Vagina (tissue), 2 donors: Measurements from ENCODE around the gene GABRE. TPM values are rescaled to one million over a fixed set of nuclear protein-coding genes. Genes with fewer than 3 reads are reported as not detected.
A peak's percentile ranks its signal among the peaks of the same experiment; 100 is the strongest.

Source experiments
- DNase-seq, 2 donors: peaks; one replicate each; pipeline ENCODE4 v3.0.0-alpha.2; 2017; ENCODE audit errors: extremely low spot score in 2 of 2
- H3K27ac ChIP-seq: fragments of 200-600 bp; sonication (generic); one replicate; pipeline ENCODE4 v1.5.1; 2019
- H3K27me3 ChIP-seq: fragments of 200-600 bp; sonication (generic); one replicate; pipeline ENCODE4 v1.5.1; 2019
- H3K36me3 ChIP-seq, 2 donors: fragments of 200-600 bp; sonication (generic); one replicate each; pipeline ENCODE4 v1.5.1; 2017 to 2019
- H3K4me1 ChIP-seq: fragments of 200-600 bp; sonication (generic); one replicate; pipeline ENCODE4 v1.5.1; 2019
- H3K4me3 ChIP-seq, 2 donors: fragments of 200-600 bp; sonication (generic); 1 replicate in 1 of 2; 2 replicates in 1 of 2; pipeline ENCODE4 v1.5.1; 2016 to 2019
- H3K9me3 ChIP-seq: fragments of 200-600 bp; sonication (generic); one replicate; pipeline ENCODE4 v1.5.1; 2019
- POLR2A ChIP-seq, 2 donors: fragments of 450-650 bp; IDR thresholded peaks; one replicate each; pipeline ENCODE4 v1.6.1; 2017; ENCODE audit warnings: antibody characterized with exemption in 2 of 2, mild to moderate bottlenecking in 2 of 2, moderate library complexity in 2 of 2
- POLR2AphosphoS5 ChIP-seq, 2 donors: sonication (generic); formaldehyde crosslinking; IDR thresholded peaks; one replicate each; pipeline ENCODE4 v1.9.0; 2017; ENCODE audit warnings: antibody characterized with exemption in 2 of 2, mild to moderate bottlenecking in 2 of 2, low read depth in 1 of 2; ENCODE audit not compliant: insufficient read depth in 1 of 2
- intact Hi-C: fragments of 100-400 bp; cut with DNase I; formaldehyde crosslinking; loops from one replicate; pipeline ENCODE4 v1.15.1; 2023
- total RNA-seq: library from RNA; depleted of rRNA; stranded (reverse); fragments of >200 nt; gene quantifications from one replicate; pipeline ENCODE4 v1.2.3, GENCODE V29; 2016
- TF ChIP-seq, protein P1 (sequence below), 3 experiments: fragments of 450-650 bp in 2 of 3; fragments of 200-600 bp in 1 of 3; sonication (generic) in 1 of 3; IDR thresholded peaks; one replicate each; pipeline ENCODE4 v1.5.1; 2017 to 2019; ENCODE audit warnings: antibody characterized with exemption in 3 of 3, mild to moderate bottlenecking in 2 of 3, moderate library complexity in 2 of 3

The GABRE gene
- total RNA-seq, 1 donor from 2014 or later, result 176 TPM

DNA sequence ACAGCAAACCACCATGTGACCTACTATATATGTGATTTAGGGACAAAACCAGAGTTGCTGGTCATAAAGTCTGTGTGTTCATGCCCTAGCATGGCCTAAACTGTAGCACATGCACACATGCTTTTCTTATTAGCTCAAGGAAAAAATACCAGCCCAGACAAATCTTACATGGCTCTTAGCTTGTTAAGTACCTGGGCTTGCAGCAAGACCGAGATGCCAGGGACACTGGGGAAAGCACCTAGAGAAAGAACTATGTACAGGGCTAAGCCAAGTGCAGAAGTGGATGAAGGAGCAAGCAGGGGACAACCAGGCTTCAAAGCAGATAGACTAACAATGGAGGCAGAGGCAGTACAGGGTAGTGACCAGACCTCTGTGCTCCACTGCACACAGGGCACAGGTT, 3.4 kb upstream of the GABRE start:
- intact Hi-C loops, result no loop called here
- Histone ChIP-seq H3K9me3 (no peaks in the 10 kb centered on the region), H3K27ac (no peak overlapping the region), H3K4me1 (peaks cover 4% of the 10 kb centered on the region), H3K36me3 (no peaks in the 10 kb centered on the region), H3K4me3 (no peak overlapping the region), H3K27me3 (no peaks in the 10 kb centered on the region)
- TF ChIP-seq POLR2A (IDR thresholded peaks at IDR 0.05), result no peak
- TF ChIP-seq, protein P1, sequence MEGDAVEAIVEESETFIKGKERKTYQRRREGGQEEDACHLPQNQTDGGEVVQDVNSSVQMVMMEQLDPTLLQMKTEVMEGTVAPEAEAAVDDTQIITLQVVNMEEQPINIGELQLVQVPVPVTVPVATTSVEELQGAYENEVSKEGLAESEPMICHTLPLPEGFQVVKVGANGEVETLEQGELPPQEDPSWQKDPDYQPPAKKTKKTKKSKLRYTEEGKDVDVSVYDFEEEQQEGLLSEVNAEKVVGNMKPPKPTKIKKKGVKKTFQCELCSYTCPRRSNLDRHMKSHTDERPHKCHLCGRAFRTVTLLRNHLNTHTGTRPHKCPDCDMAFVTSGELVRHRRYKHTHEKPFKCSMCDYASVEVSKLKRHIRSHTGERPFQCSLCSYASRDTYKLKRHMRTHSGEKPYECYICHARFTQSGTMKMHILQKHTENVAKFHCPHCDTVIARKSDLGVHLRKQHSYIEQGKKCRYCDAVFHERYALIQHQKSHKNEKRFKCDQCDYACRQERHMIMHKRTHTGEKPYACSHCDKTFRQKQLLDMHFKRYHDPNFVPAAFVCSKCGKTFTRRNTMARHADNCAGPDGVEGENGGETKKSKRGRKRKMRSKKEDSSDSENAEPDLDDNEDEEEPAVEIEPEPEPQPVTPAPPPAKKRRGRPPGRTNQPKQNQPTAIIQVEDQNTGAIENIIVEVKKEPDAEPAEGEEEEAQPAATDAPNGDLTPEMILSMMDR (IDR thresholded peaks at IDR 0.05), result no peak
- TF ChIP-seq POLR2AphosphoS5 (IDR thresholded peaks at IDR 0.05; ENCODE audit: insufficient read depth in 1 of 2, low read depth in 1 of 2), result no peak
- DNase-seq, result no peak

DNA sequence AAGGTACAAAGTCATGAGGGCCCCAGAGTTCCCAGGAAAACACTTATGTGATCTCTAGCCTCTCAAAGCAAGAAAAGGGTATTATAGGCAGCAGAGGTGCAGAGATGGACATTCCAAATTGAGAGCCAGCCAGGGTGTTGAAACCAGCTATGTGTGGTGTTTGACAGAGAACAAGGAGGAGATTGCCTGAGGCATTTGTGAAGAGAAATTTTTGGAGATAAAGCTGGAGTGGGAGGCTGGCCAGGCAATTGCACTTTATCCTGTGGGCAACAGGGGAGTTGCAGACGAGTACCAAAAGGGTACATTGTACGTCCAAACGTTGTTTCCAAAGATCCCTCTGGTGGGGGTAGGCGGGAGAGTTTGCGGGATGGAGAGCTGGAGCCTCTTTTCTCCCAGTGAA, 2.5 kb upstream of the GABRE start:
- no peaks in the 10 kb centered on the region for H3K36me3 ChIP-seq
- H3K27me3 ChIP-seq, result no peaks in the 10 kb centered on the region
- no peak overlapping the region for H3K27ac ChIP-seq
- TF ChIP-seq, protein P1 (IDR thresholded peaks at IDR 0.05), result no peak
- TF ChIP-seq POLR2AphosphoS5 (IDR thresholded peaks at IDR 0.05; ENCODE audit: insufficient read depth in 1 of 2, low read depth in 1 of 2), result no peak
- TF ChIP-seq POLR2A (IDR thresholded peaks at IDR 0.05), result no peak
- DNase-seq, result peak in 1 of 2 donors; percentile 78
- H3K4me1 ChIP-seq, result no peaks in the 10 kb centered on the region
- no peaks in the 10 kb centered on the region for H3K9me3 ChIP-seq
- no peak overlapping the region for H3K4me3 ChIP-seq
- intact Hi-C loops, result no loop called here

DNA sequence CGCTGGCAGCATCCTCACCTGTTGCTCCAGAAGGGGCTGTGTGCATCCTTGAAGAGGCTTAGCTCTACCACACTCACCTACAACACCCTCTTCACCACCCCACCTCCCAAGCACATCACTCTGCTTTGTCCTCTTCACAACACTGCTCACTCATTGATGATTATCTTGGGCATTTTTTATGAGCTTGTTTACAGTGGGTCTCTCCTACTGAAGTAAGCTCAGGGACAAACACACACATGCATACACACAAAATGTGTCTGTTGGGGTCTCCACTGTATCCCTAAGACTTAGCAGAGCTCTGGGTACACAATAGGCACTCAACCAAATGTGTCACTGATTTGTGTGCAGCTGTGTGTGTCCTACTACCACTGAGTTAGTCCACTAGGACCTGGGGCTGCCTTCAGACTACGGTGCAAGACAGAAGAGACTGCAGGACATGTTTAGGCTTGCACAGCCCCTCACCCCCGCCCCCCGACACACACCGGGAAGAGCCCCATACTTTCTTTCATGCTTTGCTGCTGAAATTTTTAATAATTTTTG, 1.3 kb upstream of the GABRE start:
- Histone ChIP-seq H3K27me3 (no peaks in the 10 kb centered on the region), H3K4me3 (no peak overlapping the region), H3K9me3 (no peaks in the 10 kb centered on the region), H3K27ac (no peak overlapping the region), H3K36me3 (no peaks in the 10 kb centered on the region), H3K4me1 (peaks cover 4% of the 10 kb centered on the region)
- peak in 1 of 2 donors; percentile 25 for DNase-seq
- TF ChIP-seq, protein P1 (IDR thresholded peaks at IDR 0.05), result no peak
- TF ChIP-seq POLR2AphosphoS5 (IDR thresholded peaks at IDR 0.05; ENCODE audit: insufficient read depth in 1 of 2, low read depth in 1 of 2) (no peak), POLR2A (IDR thresholded peaks at IDR 0.05) (no peak)
- intact Hi-C loops, result no loop called here

DNA sequence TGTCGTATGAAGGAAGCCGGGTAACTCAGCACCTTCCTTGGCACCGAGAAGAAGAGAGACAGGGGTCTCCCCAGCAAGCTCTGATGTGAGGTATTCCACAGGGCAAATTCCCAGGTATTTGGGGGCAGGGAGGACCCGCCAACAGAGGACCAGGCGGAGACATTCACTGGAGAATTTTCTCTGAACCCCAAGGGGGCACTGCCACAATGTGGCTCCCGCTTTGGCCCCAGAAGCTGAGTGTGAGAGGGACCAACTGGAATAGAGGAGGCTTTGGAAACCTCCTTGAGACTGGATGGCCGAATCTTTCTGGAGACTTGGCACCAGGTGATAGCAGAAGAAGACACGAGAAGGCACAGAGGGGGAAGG, 735 bp upstream of the GABRE start:
- Histone ChIP-seq H3K36me3 (no peaks in the 10 kb centered on the region), H3K27me3 (no peaks in the 10 kb centered on the region), H3K9me3 (no peaks in the 10 kb centered on the region), H3K4me1 (peaks cover 9% of the 10 kb centered on the region), H3K4me3 (peak overlapping the region; percentile 69 to 70), H3K27ac (peak overlapping the region; percentile 95)
- DNase-seq, result no peak
- TF ChIP-seq, protein P1 (IDR thresholded peaks at IDR 0.05), result no peak
- TF ChIP-seq POLR2A (IDR thresholded peaks at IDR 0.05) (no peak), POLR2AphosphoS5 (IDR thresholded peaks at IDR 0.05; ENCODE audit: insufficient read depth in 1 of 2, low read depth in 1 of 2) (no peak)
- intact Hi-C loops, result no loop called here

DNA sequence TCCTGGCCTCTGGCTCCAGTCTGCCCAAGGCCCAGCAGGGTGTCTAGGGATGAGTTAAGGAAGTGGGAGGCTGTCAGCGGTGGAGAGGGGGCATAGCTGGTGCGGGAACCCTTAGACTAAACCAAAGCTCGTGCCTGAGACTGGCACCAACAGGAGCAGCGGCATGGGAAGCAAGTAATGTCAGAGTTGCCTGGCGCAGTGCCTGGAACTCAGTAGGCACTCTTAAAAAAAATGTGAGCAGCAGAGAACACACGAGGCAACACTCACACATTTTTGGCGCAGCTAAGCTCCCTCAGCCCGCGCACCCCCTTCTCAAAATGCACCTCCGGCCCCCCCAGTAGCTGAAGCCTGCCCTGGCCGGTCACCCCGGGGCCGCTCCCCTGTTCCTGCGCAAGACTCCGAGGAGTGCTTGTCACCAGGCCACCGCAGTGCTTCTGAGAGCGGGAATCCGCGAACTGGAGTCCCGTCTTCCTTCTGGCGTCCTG, 583 bp downstream of the GABRE start:
- H3K27me3 ChIP-seq, result no peaks in the 10 kb centered on the region
- TF ChIP-seq POLR2A (IDR thresholded peaks at IDR 0.05) (no peak), POLR2AphosphoS5 (IDR thresholded peaks at IDR 0.05; ENCODE audit: insufficient read depth in 1 of 2, low read depth in 1 of 2) (no peak)
- TF ChIP-seq, protein P1 (IDR thresholded peaks at IDR 0.05), result no peak
- H3K36me3 ChIP-seq, result peaks cover 0 to 8% of the 10 kb centered on the region in 2 donors
- H3K27ac ChIP-seq, result peak overlapping the region; percentile 95
- intact Hi-C loops, result no loop called here
- H3K4me1 ChIP-seq, result peaks cover 13% of the 10 kb centered on the region
- no peak for DNase-seq
- H3K4me3 ChIP-seq, result peak overlapping the region; percentile 69 to 70
- H3K9me3 ChIP-seq, result no peaks in the 10 kb centered on the region
